WERI-Rb-1 (cell line): ENCODE results near the gene VWA5B2.

Experiments
- DNase-seq: peaks from one replicate; pipeline ENCODE4 v3.0.0-alpha.2; 2020
- H3K27ac ChIP-seq: fragments of 250-450 bp; sonication (Bioruptor Pico); 2 replicates; pipeline ENCODE4 v1.5.1; 2020; ENCODE audit warnings: mild to moderate bottlenecking, moderate library complexity
- H3K27me3 ChIP-seq: fragments of 250-450 bp; sonication (Bioruptor Pico); 2 replicates; pipeline ENCODE4 v1.5.1; 2021; ENCODE audit warnings: mild to moderate bottlenecking, low read depth, moderate library complexity; ENCODE audit not compliant: insufficient read depth, severe bottlenecking
- H3K36me3 ChIP-seq: fragments of 250-450 bp; sonication (Bioruptor Pico); 2 replicates; pipeline ENCODE4 v1.5.1; 2020; ENCODE audit warnings: mild to moderate bottlenecking, moderate library complexity
- H3K4me3 ChIP-seq: 2 replicates; pipeline ENCODE4 v1.5.1; 2011; ENCODE audit warnings: low read depth, mild to moderate bottlenecking, control low read depth, low read length
- H3K9me3 ChIP-seq: fragments of 250-450 bp; sonication (Bioruptor Pico); 2 replicates; pipeline ENCODE4 v1.5.1; 2021; ENCODE audit warnings: mild to moderate bottlenecking, moderate library complexity; ENCODE audit not compliant: severe bottlenecking
- TF ChIP-seq, protein P1 (sequence below): IDR thresholded peaks from 2 replicates; pipeline ENCODE4 v1.5.1; 2011; ENCODE audit warnings: low read depth, mild to moderate bottlenecking, control low read depth, inconsistent platforms, low read length

The VWA5B2 gene

DNA sequence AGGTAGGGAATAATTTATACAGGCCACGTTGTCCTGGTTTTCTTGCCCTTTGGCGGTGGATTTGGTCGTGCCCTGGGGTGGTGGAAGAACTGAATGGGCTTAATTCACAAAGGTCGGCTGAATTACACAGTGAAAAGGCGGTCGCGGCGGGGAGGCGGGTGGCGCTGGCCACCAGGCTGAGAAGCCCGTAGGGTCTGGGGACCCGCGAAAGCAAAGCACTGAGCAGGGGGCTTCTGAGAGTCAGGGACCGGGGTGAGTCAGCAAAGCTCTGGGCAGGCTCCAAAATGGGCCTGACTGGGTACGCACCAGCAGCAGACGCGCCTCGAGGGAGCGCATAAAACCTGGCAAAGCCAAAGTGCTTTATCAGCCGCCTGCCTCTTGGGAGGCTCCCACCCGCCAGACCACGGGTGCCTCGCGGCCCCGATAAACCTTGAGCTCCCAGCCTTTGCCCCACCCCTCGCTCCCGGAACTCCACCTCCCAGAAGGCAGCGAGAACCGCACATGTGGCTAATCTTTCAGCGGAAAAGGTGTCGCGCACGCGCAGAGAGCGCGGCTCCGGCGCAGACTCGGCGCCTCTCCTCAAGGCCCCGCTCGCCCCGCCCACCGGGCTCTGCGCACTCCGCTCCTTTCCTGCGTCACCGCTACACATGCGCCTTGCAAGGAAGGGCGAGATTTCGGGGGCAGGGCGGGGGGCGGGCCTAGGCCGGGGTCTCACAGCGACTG is 43.8 kb upstream of the VWA5B2 start:
- H3K27me3 ChIP-seq = no peaks in the 10 kb centered on the region
- H3K4me3 ChIP-seq = peak overlapping the region; percentile 70
- H3K27ac ChIP-seq = peak overlapping the region; percentile 92
- H3K36me3 ChIP-seq = peaks cover 83% of the 10 kb centered on the region
- no peaks in the 10 kb centered on the region for H3K9me3 ChIP-seq
- TF ChIP-seq, protein P1, sequence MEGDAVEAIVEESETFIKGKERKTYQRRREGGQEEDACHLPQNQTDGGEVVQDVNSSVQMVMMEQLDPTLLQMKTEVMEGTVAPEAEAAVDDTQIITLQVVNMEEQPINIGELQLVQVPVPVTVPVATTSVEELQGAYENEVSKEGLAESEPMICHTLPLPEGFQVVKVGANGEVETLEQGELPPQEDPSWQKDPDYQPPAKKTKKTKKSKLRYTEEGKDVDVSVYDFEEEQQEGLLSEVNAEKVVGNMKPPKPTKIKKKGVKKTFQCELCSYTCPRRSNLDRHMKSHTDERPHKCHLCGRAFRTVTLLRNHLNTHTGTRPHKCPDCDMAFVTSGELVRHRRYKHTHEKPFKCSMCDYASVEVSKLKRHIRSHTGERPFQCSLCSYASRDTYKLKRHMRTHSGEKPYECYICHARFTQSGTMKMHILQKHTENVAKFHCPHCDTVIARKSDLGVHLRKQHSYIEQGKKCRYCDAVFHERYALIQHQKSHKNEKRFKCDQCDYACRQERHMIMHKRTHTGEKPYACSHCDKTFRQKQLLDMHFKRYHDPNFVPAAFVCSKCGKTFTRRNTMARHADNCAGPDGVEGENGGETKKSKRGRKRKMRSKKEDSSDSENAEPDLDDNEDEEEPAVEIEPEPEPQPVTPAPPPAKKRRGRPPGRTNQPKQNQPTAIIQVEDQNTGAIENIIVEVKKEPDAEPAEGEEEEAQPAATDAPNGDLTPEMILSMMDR = no peak
- peak; percentile 99 for DNase-seq

DNA sequence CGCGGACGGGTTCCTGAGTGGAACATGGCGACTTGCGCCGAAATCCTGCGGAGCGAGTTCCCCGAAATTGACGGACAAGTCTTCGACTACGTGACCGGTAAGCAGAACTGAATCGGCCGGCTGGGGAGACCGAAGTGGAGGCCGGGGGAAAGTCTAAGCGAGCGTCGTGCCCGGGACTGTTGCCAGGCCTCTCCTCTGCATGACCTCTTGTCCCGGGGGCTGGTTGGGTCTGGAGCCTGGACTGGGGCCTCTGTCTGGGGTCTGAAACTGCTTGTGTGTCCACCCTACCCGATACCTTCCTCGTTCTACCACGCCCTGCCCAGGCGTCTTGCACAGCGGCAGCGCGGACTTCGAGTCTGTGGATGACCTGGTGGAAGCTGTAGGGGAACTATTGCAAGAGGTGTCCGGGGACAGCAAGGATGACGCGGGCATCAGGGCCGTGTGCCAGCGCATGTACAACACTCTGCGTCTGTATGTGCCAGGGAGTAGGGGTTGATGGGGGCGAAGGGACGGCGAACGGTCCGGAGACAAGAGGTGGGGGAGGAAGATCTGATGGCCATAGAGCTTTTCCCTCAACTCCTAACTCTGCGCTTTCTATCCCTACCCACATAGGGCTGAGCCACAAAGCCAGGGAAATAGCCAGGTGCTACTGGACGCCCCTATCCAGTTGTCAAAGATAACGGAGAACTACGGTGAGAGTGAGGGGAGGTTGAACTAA is 43.0 kb upstream of the VWA5B2 start, which contains the start of gene ABCF3:
ABCF3 (plus strand) TSS at position 16 of the 718 bp plus-strand sequence; CDS start at position 25, 9 bp downstream.
- no peak for DNase-seq
- H3K27ac ChIP-seq = peak within 1 kb of the TSS; percentile 92
- H3K36me3 ChIP-seq = peaks cover 83% of the 10 kb centered on the region
- H3K4me3 ChIP-seq = peak within 1 kb of the TSS; percentile 70
- no peaks in the 10 kb centered on the region for H3K27me3 ChIP-seq
- no peaks in the 10 kb centered on the region for H3K9me3 ChIP-seq
- TF ChIP-seq, protein P1 = no peak

DNA sequence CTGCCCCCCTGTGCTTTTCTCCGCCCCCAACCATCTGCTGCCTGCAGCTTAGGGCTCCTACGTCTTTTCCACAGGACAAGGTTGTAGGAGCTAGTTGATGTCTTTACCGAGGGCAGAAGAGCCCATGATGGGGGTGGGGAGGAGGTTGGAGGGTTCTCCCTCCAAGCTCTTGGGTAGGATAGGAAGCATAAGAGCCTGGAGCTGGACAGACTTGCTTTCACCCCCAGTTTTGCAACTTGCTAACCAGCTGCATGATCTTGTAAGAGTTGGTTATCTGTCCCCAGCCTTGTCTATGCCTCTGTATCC is 42.5 kb upstream of the VWA5B2 start:
- peak overlapping the region; percentile 70 for H3K4me3 ChIP-seq
- no peaks in the 10 kb centered on the region for H3K27me3 ChIP-seq
- TF ChIP-seq, protein P1 = no peak
- peaks cover 82% of the 10 kb centered on the region for H3K36me3 ChIP-seq
- H3K9me3 ChIP-seq = no peaks in the 10 kb centered on the region
- peak overlapping the region; percentile 73 for H3K27ac ChIP-seq
- peak; percentile 79 for DNase-seq

DNA sequence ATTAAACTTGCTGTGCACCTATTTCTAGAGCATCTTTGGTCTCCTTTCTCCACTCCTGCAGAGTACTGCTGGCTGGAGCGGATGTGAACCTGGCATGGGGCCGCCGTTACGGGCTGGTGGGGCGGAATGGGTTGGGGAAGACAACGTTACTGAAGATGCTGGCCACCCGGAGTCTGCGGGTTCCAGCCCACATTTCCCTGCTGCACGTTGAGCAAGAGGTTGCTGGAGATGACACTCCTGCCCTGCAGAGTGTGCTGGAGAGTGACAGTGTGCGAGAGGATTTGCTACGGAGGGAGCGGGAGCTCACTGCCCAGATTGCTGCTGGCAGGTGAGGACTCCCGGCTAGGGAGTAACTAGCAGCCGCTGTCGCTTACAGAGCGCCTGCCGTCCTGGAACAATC is 41.3 kb upstream of the VWA5B2 start:
- TF ChIP-seq, protein P1 = no peak
- peaks cover 82% of the 10 kb centered on the region for H3K36me3 ChIP-seq
- H3K9me3 ChIP-seq = no peaks in the 10 kb centered on the region
- no peak overlapping the region for H3K4me3 ChIP-seq
- no peak for DNase-seq
- H3K27me3 ChIP-seq = no peaks in the 10 kb centered on the region
- no peak overlapping the region for H3K27ac ChIP-seq

DNA sequence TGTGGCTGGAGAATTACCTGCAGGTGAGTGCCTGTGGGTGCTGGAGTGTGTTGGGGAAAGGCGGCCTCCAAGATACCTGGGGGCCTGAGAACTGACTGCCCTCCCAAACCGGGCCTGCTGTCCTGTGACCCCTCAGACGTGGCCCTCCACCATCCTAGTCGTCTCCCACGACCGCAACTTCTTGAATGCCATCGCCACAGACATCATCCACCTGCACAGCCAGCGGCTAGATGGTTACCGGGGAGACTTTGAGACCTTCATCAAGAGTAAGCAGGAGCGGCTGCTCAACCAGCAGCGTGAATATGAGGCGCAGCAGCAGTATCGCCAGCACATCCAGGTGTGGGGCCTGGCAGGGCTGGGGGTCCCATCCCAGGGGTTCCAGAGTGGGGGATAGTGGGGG is 40.0 kb upstream of the VWA5B2 start:
- Histone ChIP-seq H3K4me3 (no peak overlapping the region), H3K27me3 (no peaks in the 10 kb centered on the region), H3K9me3 (no peaks in the 10 kb centered on the region), H3K36me3 (peaks cover 80% of the 10 kb centered on the region), H3K27ac (no peak overlapping the region)
- no peak for DNase-seq
- TF ChIP-seq, protein P1 = no peak

DNA sequence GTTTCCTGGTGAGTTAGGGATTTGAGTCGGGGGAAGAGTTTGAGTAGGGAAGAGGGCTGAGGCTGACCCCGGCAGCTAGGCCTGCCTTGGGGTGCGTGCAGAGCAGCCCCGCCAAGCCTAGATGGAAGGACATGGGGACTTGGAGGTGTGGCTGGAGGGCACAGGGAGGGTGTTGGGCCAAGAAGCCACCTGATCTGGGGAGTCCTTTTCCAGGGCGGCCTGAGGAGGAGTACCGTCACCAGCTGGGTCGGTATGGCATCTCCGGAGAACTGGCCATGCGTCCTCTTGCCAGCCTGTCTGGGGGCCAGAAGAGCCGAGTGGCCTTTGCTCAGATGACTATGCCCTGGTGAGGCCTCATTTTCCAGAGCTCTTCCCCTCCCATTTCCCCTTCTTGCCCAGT is 36.5 kb upstream of the VWA5B2 start:
- Histone ChIP-seq H3K4me3 (no peak overlapping the region), H3K27ac (no peak overlapping the region), H3K36me3 (peaks cover 78% of the 10 kb centered on the region), H3K9me3 (no peaks in the 10 kb centered on the region), H3K27me3 (no peaks in the 10 kb centered on the region)
- no peak for DNase-seq
- TF ChIP-seq, protein P1 = no peak
